Endothelial cell of umbilical vein (primary cell): ENCODE results near the gene HOXA3.
A peak's percentile ranks its signal among the peaks of the same experiment; 100 is the strongest.

ENCODE experiments used
- FOS ChIP-seq: IDR thresholded peaks from 2 replicates; pipeline ENCODE4 v1.6.1; 2011; ENCODE audit warnings: mild to moderate bottlenecking, low read length, moderate library complexity, borderline replicate concordance; ENCODE audit not compliant: insufficient read depth
- POLR2A ChIP-seq: IDR thresholded peaks from 2 replicates; pipeline ENCODE4 v1.6.1; 2012; ENCODE audit warnings: low read depth, mild to moderate bottlenecking, control low read depth, low read length
- TF ChIP-seq, protein P1 (sequence below), 2 donors: IDR thresholded peaks; 1 replicate in 1 of 2; 2 replicates in 1 of 2; pipeline ENCODE4 v1.5.1; 2011; ENCODE audit warnings: low read length in 2 of 2, mild to moderate bottlenecking in 2 of 2, moderate library complexity in 2 of 2, control low read depth in 1 of 2, inconsistent platforms in 1 of 2, low read depth in 1 of 2; ENCODE audit not compliant: insufficient read depth in 1 of 2; ENCODE audit errors: extremely low read depth in 1 of 2

DNA sequence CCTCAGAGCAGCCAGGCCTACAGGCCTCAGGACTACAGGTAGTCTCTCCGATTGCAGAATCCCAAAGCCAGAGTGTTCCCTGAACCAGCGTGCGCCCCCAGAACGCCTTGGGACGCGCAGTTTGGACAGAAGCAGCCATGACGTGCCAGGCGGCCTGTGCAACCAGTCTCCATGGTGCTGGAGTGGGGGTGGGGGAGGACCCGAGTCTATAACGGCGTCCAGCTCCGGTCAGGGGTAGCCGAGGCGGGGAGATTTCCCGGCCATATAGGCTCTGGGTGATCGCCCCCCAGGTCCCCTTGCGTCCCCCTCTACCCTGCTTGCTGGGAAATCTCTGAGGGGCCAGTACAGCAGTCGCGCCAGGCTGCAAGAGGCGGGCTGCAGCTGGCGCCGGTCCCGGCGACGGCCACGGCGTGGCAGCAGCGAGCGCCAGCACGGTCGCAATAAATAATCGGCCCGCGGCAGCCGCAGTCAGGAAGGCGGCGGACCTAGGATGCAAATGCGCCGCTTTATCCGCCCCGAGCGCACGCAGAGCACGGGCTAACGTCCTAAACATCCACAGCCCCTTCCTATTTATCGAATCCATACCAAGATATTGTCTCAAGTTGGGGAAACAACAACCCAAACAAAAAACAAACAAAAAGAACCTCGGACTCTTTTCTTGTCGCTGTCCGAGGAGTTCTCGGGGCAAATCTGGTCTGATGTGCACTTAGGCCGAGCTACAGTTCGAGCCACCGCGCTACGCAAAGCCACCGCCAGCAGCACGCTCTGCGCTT, 1.6 kb downstream of the HOXA3 start:
- peak; percentile 86 for TF ChIP-seq POLR2A
- TF ChIP-seq, protein P1, sequence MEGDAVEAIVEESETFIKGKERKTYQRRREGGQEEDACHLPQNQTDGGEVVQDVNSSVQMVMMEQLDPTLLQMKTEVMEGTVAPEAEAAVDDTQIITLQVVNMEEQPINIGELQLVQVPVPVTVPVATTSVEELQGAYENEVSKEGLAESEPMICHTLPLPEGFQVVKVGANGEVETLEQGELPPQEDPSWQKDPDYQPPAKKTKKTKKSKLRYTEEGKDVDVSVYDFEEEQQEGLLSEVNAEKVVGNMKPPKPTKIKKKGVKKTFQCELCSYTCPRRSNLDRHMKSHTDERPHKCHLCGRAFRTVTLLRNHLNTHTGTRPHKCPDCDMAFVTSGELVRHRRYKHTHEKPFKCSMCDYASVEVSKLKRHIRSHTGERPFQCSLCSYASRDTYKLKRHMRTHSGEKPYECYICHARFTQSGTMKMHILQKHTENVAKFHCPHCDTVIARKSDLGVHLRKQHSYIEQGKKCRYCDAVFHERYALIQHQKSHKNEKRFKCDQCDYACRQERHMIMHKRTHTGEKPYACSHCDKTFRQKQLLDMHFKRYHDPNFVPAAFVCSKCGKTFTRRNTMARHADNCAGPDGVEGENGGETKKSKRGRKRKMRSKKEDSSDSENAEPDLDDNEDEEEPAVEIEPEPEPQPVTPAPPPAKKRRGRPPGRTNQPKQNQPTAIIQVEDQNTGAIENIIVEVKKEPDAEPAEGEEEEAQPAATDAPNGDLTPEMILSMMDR (IDR thresholded peaks at IDR 0.05; ENCODE audit: extremely low read depth in 1 of 2, insufficient read depth in 1 of 2, low read depth in 1 of 2, low read length in 2 of 2) = peak; percentile 81 to 89
- no peak for TF ChIP-seq FOS
